SW480 (cell line): Measurements from ENCODE around the gene APOA4.

Experiments
- DNase-seq: peaks from one replicate; pipeline ENCODE4 v3.0.0-alpha.2; 2016; ENCODE audit warnings: low spot score

The APOA4 gene

GRCh38 chr11:116798368-116798767 lies 24.7 kb downstream of the APOA4 start:
- no peak for DNase-seq

GRCh38 chr11:116797816-116798215 lies 25.3 kb downstream of the APOA4 start:
- DNase-seq = no peak

GRCh38 chr11:116796548-116796947 lies 26.6 kb downstream of the APOA4 start:
- no peak for DNase-seq

- no peak for DNase-seq
Observed at GRCh38 chr11:116794851-116795250, 28.3 kb downstream of the APOA4 start.

- DNase-seq = no peak
Observed at GRCh38 chr11:116793772-116794097, 29.4 kb downstream of the APOA4 start.

- peak; percentile 28 for DNase-seq
Observed at GRCh38 chr11:116792869-116793771, 30.0 kb downstream of the APOA4 start.

- DNase-seq = no peak
Observed at GRCh38 chr11:116792144-116792868, 30.8 kb downstream of the APOA4 start.

GRCh38 chr11:116791813-116792143 lies 31.3 kb downstream of the APOA4 start, which contains the start of gene APOA5:
APOA5 (minus strand) TSS chr11:116791879; CDS start chr11:116791860, 19 bp downstream.
- DNase-seq = no peak

GRCh38 chr11:116791002-116791812 lies 31.9 kb downstream of the APOA4 start:
- peak; percentile 20 for DNase-seq

GRCh38 chr11:116790167-116791001 lies 32.7 kb downstream of the APOA4 start:
- no peak for DNase-seq

- no peak for DNase-seq
Observed at GRCh38 chr11:116788975-116789374, 34.1 kb downstream of the APOA4 start.

GRCh38 chr11:116788534-116788933 lies 34.6 kb downstream of the APOA4 start:
- DNase-seq = no peak

GRCh38 chr11:116787786-116788486 lies 35.2 kb downstream of the APOA4 start, which contains the start of gene ZPR1:
ZPR1 (minus strand) TSS chr11:116788023; CDS start chr11:116787990, 33 bp downstream.
- peak; percentile 65 for DNase-seq

GRCh38 chr11:116787436-116787785 lies 35.7 kb downstream of the APOA4 start:
- DNase-seq = no peak

- no peak for DNase-seq
Observed at GRCh38 chr11:116786966-116787365, 36.1 kb downstream of the APOA4 start.

- DNase-seq = no peak
Observed at GRCh38 chr11:116786326-116786725, 36.8 kb downstream of the APOA4 start.

- DNase-seq = no peak
Observed at GRCh38 chr11:116782728-116783127, 40.4 kb downstream of the APOA4 start.

GRCh38 chr11:116778556-116778955 lies 44.5 kb downstream of the APOA4 start:
- DNase-seq = no peak

GRCh38 chr11:116777056-116777455 lies 46.0 kb downstream of the APOA4 start:
- no peak for DNase-seq

GRCh38 chr11:116776522-116776984 lies 46.6 kb downstream of the APOA4 start:
- DNase-seq = no peak

- DNase-seq = no peak
Observed at GRCh38 chr11:116775975-116776374, 47.1 kb downstream of the APOA4 start.
